Cortex of kidney (tissue), 1 donor: ENCODE results near the gene PBX4.

Experiments used
- DNase-seq: peaks from one replicate; lab custom pipeline; 2025; lab: John Stamatoyannopoulos, UW

The PBX4 gene

GRCh38 chr19:19553670-19554069, 64.8 kb downstream of the PBX4 start:
- DNase-seq = no peak

GRCh38 chr19:19552798-19553197, 65.7 kb downstream of the PBX4 start:
- DNase-seq = no peak

DNA sequence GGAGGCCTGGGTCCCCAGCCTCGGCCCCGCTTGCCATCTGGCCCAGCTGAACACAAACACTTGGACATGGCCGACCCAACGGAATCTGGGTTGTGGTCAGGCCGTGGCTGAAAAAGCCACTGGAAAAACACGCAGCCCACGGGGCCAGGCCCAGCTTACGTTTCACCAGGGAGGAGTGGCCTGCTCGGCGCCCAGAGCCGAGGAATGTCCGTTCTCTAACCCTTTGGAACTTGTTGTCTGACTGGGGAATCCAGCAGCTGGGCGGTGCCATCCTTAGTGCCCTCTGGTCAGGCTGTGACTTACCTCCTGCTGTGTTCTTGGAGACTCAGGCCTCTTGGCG, 66.7 kb downstream of the PBX4 start:
- no peak for DNase-seq

DNA sequence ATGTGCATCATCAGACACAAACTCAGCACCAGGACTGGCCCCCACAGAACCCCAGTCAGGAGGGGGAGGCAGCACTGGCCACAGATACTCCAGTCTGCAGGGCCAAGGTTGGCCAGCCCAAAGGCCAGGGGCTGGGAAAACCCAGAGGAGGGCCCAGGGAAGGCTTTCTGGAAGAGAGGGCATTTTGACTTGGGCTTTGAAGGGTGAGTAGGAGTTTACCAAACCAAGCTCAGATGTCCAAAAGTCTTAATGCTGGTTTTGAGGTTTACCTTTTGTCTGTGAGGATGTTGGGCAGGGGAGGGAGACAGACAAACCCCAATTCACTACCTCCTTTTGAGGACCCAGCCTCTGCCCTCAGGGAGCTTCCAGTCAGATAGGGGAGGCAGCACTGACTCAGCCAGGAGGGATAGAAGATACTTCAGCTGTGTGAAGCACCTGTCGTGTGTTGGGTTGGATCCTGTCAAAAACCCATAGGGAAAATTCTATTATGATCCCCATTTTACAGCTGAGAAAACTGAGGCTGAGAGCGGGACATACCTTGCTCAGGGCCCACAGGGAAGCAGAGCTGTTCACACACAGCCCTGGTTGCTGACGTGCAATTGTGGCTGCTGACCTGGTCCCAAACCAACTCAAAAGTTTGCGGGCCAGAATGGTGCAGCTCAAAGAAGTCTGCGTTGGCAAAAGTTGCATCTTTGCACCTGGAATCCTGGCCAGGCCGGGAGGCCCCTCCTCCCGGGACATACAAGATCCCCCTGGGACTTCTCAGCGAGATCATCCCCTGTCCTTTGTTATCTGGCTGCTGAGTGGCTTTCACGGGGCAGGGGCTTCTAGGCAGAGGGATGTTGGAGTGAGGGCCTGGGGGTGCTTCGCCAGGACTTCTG, 67.3 kb downstream of the PBX4 start:
- no peak for DNase-seq

GRCh38 chr19:19550485-19550929, 68.0 kb downstream of the PBX4 start:
- DNase-seq = no peak

DNA sequence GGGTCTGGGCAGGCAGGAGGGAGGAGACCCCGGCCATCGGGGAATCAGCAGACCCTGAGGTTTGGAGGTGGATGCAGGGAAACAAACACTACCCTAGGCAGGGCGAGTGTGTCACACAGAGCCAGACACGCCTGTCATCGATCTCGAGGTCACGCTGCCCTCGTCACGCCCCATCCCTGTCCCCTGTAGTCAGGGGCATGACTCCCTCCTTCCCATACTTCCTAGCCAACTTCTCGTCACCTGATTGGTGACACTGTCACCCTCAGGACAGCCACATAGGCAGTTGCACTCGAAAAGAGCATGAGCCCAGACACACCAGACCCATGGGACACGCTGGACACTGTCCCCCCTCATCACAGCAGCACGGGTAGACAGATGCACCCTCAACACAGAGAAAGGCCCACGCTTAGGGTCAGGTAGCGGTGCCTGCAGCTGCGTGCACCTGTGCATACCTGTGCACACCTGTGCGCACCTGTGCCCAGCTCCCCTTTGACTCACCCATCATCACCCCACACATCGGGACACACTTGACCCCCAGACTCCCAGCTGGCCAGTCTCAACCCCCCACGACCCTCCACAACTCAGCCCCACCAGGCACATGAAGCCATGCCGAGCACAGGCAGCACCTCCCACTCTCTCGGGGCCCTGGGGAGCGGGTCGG, 68.6 kb downstream of the PBX4 start:
- no peak for DNase-seq

DNA sequence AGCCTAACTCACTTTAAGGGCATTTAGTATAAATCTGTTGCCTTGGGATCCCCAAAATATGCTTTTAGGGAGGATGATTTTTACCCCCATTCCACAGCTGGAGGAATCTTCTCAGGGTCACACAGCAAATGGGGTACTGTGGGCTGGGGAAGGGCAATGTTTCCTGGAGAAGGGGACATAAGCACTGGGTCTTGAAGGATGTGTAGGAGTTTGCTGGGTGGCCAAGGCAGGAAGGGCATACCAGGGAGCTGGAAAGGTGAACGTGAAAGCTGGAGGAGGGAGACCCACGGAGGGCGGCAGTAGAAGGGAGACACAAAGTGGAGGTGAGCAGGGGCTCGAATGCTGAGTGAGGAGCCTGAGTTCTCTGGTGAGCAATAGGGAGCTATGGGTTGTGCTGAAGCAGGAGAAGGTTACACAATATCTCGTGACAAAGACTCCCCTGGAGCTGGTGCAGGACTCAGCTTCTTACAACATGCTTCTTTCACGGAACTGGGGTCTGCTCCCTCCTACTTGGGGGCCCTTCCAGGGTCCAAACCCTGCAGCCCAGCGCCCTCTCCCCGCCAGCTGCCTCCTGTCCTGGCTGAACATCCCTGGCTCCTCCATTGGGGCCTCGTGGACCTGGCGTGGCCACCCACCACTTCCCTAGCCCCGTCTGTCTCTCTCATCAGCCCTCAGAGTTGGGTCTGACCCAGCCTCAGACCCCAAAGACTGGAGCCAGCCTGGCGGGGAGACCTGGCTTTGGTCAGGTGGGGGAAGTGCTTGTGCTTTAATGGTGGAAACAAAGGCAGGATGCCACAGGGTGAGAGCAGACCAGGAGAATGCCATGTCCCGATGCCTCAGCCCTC, 69.3 kb downstream of the PBX4 start:
- no peak for DNase-seq

DNA sequence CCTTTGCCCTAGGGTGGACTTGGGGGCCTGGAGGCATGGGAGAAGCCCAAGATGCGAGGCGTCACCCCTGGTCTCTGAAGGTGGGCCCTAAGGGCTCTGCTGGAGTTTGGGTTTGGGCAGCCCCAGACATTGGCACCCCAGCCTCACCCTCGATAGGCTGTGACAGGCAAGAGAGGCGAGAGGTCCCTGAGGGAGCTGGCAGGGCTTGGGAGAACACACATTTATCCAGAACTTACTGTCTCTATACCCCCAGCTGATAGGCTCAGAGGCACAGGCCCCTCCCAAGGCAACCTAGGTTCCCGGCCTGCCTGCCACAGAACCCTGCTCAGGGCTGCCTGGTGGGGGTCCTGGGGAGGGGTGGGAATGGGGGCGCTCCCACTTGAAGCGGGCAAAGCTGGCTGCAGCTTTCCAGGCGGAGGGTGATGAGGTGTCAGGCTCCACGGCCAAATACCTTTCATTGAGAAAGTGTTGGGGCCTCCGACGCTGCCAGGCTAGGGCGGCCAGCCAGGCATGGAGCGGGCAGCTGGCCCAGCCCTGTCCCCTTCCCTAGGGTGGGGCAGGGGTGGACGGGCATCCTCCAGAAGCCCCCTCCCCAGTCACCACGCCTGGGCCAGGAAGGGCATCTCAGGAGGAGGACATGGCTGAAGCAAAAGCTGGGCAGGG, 70.7 kb downstream of the PBX4 start:
- no peak for DNase-seq

DNA sequence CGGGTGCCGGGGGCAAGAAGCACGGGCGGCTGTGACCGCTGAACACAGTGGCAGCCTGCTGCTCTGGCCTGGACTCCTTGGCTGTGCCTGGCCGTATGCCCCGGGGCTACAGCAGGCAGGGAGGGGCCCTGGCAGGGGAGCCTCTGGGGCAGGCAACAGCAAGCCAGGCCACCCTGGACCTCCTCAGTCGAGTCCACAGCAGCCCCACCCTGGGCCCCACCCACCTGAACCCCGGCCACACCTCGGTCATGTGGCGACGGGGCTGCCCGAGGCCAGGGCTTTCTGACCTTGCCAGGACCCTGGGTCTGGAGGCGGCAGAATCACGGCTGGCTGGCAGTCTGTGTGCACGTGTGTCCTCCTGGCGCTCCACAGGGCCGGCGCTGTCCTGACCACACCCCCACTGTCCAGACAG, 71.7 kb downstream of the PBX4 start:
- no peak for DNase-seq

DNA sequence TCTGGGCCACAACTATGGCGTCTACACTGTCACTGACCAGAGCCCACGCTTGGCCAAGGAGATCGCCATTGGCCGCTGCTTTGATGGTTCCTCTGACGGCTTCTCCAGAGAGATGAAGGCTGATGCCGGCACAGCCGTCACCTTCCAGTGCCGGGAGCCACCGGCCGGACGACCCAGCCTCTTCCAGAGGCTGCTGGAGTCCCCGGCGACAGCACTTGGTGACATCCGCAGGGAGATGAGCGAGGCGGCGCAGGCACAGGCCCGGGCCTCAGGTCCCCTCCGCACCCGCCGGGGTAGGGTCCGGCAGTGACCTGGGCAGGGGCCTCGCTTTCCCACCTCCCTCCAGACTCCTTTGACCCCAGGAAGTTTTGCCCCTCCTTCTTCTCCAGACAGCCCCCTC, 72.8 kb downstream of the PBX4 start:
- DNase-seq = no peak

DNA sequence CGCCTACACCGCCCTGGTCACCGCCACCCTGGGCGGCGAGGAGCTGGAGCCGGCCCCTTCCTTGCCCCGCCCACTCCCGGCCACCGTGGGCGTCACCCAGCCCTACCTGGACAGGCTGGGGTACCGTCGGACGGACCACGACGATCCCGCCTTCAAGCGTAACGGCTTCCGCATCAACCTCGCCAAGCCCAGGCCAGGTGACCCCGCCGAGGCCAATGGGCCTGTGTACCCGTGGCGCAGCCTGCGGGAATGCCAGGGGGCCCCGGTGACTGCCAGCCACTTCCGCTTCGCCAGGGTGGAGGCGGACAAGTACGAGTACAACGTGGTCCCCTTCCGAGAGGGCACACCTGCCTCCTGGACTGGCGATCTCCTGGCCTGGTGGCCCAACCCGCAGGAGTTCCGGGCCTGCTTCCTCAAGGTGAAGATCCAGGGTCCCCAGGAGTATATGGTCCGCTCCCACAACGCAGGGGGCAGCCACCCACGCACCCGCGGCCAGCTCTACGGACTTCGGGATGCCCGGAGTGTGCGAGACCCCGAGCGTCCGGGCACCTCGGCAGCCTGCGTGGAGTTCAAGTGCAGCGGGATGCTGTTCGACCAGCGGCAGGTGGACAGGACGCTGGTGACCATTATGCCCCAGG, 73.4 kb downstream of the PBX4 start:
- no peak for DNase-seq

GRCh38 chr19:19544257-19544953, 74.1 kb downstream of the PBX4 start:
- no peak for DNase-seq

- no peak for DNase-seq
Measured at GRCh38 chr19:19543640-19544039, 74.8 kb downstream of the PBX4 start.

DNA sequence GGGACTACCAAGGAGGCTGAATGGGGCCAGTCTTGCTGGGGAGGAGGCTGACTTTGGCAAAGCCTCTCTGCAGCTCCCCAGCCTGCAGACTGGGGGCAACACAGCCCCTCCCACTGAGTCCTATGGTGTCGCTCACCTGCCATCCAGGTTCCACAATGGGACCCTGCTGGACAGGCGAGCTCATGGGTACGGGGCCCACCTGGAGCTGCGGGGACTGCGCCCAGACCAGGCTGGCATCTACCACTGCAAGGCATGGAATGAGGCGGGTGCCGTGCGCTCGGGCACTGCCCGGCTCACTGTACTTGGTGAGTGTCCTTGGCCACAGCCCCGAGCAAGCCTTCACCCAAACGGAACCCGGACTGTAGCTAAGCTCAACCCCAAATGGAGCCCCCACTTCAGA, 75.4 kb downstream of the PBX4 start:
- no peak for DNase-seq

DNA sequence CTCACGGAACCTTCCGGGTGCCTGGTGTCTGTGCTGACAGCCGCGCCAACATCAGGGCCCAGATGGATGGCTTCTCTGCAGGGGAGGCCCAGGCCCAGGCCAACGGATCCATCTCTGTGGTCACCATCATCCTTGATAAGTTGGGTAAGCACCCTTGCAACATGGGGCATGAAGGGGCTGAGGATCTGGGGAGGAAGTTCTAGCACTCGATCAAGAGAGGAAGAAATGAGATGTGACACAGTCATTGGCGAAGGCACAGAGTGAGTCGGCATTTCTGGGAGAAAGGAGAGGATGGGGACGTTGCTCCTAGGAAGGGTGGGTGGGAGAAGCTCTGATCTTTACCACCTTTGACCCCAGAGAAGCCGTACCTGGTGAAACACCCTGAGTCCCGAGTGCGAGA, 76.0 kb downstream of the PBX4 start:
- no peak for DNase-seq

DNA sequence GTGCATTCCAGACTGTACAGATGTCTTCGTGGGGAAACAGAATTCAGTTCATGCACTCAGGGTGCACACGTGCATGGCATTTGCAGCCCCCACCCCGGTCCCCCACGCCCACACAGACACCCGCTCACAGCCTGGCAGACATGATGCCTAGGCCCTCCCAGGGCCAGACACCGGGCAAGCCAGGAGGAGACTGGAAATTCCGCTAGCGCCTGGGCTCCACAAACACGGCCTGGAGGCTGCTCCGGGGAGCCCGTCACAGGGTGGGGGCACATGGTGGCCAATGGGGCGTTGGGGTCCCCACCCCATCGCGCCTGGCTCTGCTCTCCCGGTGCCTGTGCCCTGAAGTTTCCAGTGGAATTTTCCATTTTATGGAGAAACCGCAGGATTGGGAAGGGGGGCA, 76.9 kb downstream of the PBX4 start:
- no peak for DNase-seq

DNA sequence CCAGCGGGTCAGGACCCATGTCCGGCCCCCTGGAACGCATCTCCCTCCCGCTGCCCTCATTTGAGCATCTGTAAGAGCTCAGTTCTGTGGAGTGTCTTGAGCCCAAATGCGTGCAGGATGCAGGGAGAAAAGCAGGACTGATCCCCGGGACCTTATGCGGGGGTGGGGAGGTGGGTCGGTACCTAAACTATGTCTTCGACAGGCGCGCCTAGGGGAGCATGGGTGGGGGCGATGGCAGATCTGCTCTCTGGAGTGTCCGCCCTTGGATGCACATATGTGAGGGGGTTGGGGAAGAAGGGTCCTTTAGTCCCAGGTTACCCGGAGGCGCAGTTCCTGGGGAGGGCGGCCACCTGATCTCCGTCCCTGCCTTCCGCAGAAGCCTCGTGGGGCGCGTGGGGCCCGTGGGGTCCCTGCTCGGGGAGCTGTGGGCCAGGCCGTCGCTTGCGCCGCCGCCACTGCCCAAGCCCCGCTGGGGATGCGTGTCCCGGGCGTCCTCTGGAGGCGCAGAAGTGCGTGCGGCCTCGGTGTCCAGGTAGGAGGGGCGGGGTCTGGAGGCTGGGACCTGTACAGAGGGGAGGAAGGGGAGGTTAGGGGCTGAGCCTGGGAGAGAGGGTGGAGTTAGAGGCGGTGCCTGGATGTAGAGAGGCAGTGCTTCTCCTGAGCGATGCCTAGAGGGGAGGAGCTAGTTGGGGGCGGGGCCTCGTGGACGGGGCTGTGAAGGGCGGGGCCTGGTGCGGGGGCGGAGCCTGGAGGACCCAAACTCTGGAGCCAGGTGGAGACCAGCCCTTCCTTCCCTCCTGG, 77.6 kb downstream of the PBX4 start:
- DNase-seq = no peak

GRCh38 chr19:19540064-19540714, 78.3 kb downstream of the PBX4 start:
- no peak for DNase-seq

DNA sequence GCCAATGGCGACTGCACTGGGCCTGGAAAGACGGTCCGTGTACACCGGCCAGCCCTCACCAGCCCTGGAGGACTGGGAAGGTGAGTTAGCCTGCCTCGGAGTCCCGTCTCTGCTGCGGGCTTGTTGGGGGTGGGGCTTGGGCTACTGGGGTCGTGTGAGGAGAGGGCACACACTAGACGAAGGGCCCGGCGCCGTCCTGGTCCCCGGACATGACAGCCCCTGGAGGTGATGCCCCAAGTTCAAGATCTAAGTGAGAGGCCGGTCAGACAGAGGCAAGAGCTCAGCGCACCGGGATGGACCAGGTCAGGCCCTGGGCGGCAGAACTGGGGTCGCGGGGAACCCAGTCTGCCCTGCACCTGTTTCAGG, 78.8 kb downstream of the PBX4 start:
- DNase-seq = no peak

GRCh38 chr19:19538785-19539166, 79.7 kb downstream of the PBX4 start:
- DNase-seq = no peak
